Germinal center (tissue), 1 donor: ENCODE data around the gene GET4.
"Not testable (repeated sequence)": the region's sequence is repeated elsewhere in the genome, so short reads cannot be mapped to it uniquely, and the experiment has no call there.

Experiments
- DNase-seq: peaks from one replicate; pipeline ENCODE4 v3.0.0; 2012; ENCODE audit warnings: mixed read lengths, low spot score

Gene GET4

DNA sequence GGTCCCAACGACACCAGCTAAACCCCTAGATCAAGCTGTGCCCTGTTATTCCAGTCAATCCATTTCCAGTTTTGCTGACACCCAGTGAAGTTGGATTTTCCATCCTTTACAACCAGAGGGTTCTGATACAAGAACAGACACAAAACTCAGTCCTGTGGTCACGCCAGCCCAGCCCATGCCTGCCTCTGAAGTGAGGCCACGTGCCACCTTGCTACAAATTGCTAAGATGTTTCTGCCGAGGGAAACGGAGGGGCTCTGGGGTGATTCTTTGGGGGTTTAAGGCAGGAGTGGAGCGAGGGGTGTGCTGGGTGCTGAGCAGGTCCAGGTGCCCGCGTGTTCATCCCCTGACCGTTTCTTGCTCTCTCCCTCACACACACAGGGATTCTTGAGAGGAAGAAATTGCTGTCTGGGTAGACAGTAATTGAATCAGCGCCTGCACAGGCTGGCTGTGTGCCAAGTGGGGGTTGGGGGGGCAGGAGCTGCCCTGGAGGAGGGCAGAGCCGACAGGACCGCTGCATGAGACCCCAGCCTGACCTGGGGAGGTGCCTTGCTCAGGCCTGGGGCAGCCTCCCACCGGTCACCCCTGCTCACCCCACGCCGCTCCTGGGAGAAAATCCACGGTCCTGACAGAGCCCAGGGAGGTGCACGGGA, 40.1 kb downstream of the GET4 start:
- no peak for DNase-seq

DNA sequence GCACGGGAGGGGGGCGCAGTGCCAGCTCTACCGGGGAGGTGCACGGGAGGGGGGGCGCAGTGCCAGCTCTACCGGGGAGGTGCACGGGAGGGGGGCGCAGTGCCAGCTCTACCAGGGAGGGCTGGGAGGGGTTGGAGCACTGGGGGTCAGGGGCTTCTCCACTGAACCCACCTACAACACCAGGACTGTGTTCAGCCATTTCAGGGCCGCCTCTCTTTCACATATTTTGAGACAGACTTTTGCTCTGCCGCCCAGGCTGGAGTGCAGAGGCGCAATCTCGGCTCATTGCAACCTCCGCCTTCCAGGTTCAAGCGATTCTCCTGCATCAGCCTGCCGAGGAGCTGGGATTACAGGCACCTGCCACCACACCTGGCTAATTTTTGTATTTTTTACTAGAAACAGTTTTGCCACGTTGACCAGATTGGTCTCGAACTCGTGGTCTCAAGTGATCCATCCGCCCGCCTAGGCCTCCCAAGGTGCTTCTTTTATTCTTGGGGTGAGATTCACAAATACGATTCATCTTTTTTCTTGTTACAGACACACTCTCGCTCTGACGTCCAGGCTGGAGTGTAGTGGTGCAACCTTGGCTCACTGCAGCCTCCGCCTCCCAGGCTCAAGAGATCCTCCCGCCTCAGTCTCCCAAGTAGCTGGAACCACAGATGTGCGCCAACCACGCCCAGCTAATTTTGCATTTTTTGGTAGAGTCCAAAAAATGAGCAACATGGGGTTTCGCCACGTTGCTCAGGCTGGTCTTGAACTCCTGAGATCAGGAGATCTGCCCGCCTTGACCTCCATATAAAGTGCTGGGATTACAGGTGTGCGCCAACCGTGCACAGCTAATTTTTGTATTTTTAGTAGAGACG, 41.1 kb downstream of the GET4 start:
- no peak for DNase-seq

DNA sequence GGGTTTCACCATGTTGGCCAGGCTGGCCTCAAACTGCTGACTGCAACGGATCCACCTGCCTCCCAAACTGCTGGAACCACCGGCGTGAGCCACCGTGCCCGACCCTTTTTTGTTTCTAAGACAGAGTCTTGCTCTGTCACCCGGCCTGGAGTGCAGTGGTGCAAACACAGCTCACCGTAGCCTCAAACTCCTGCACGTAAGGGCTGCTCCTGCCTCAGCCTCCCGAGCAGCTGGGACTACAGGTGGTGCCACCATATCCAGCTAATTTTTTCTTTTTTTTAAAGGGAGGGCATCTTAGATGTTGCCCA, 41.7 kb downstream of the GET4 start:
- no peak for DNase-seq

DNA sequence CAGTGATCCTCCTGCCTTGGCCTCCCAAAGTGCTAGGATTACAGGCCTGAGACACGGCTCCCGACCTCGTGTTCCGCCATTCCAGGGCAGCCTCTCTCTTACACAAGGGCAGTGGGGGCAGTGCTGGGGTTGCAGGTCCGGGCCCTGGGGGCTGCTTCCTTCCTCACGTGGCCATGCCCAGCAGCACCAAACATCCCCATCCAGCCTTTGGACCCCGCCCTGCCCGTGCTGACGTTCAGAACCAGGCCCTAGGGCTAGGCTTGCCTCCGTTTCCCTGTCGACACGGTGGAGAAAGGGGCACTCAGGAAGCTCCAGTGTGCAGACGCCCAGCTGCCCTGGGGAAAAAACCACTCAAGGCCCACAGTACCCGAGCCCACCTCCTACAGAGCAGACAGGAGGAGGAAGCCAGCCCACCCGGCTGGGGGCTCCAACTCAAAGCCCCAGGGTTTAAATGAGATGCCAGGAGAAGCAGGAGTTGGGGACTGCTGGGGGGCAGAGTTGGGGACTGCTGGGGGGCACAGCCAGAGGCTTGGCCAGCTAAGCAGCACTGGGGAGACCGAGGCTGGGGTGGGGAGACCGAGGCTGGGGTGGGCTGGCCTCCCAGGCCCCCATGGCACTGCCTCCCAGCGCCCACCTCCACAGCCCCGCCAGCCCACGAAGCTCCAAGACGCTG, 42.2 kb downstream of the GET4 start:
- no peak for DNase-seq

DNA sequence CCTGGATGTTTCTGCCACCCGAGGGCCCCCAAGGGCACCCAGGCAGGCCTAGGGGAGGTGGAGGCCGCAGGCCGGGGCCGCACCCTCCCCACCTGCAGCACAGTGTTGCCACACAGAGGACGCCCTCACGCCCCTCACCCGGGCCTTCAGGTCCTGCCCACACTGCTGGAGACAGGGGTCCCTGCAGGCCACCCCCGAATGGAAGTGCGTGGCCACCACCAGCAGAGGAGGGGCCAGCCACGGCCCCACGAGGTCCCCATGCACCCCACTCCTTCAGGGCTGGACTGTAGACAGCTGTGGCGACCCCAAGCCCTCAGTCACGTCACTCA, 42.7 kb downstream of the GET4 start:
- DNase-seq: no peak

DNA sequence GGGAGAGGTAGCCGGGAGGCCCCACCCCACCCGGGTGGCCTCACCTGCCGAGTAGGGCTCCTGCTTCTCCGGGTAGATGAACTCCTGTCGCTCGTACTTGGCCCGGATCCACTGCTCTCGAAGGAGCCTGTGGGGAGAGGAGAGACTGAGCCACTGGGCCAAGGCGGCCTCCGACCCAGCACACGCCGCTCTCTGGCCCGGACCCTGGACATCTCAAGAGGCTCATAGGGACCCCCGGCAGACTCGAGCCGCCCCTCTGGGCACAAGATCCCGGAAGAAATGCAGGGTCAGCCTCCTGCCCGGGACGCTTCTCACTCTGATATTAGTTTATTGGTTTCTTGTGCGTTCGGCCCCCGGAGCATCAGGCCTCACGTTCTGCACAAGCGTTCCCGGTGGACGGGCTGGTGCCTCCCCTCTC, 43.6 kb downstream of the GET4 start:
- DNase-seq: no peak

DNA sequence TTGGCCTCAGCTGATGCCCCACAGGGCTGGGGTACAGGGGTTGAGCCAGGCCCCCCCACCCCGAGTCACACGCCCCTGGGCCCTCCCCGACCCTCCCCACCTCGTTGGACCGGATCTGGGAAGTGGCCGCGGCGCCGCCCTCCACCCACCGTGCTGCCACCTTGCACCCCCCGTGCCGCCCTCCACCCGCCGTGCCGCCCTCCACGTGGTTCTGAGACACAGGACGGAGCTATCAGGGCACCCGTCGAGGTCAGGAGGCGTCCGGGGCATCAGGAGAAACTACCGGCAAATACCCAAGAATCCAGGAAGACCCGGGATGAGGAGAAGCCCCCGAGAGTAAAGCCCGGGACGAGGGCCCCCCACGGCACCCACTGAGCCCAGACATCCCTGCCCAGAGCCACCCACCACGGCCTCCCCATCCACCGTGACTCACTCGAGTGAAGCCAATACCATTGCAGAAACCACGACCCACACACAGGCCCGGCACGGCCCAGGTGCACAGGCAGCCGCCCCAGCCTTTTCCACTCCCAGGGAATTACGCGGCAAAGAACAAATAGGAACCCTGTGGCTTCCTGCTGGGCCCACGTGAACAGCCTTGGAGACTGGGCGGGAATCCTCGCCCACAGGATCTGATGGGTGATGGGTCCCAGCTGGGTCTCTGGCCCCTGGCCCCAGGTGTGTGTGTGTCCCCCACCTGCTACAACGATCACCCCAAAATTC, 44.2 kb downstream of the GET4 start:
- DNase-seq: no peak

DNA sequence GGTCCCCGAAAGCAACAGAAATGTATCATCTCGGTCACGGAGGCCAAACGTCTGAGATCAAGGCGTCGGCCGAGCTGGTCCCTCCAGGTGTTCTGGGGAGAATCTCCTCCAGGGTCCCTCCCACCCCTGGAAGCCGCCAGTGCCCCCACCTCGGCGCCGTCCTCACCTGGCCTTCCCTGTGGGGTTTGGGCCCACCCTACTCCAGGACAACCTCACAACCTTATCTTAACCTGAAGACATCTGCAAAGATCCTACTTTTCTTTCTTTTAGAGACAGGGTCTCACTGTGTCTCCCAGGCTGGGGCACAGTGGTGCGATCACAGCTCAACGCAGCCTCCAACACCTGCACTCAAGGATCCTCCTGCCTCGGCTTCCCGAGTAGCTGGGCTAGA, 44.7 kb downstream of the GET4 start:
- DNase-seq: no peak

DNA sequence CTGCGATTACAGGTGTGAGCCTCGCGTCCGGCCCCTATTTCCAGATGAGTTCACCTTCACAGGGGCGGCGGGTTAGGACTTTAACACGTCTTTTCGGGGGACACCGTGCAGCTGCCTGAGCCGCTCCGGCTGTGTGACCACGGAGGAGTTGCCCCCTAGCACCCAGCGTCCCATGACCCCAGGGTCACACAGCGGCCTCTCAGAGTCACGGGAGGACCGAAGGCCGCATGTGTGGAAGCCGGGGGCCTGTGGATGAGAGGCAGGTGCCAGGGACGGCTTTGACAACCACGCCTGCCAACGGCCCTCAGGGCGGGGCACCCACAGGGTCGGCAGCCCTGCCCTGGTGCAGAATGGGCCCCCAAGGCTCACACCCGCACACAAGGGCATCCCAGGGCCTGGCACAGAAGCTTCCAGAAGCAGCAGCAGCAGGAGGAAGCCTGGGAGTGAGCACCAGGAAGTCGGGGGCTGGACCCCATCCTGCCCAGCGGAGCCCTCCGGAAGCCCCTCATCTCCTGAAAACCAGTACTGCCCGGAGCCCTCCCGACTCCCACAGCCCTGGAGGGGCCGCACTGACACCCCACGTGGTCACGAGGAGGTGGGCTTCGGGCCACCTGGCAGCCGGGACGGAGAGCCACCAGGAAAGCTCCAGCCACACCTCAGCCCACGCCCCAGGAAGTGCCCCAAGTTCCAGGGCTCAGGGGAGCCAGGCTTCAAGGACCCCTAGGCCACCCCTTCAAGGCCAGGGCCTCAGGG, 45.4 kb downstream of the GET4 start:
- DNase-seq: no peak

DNA sequence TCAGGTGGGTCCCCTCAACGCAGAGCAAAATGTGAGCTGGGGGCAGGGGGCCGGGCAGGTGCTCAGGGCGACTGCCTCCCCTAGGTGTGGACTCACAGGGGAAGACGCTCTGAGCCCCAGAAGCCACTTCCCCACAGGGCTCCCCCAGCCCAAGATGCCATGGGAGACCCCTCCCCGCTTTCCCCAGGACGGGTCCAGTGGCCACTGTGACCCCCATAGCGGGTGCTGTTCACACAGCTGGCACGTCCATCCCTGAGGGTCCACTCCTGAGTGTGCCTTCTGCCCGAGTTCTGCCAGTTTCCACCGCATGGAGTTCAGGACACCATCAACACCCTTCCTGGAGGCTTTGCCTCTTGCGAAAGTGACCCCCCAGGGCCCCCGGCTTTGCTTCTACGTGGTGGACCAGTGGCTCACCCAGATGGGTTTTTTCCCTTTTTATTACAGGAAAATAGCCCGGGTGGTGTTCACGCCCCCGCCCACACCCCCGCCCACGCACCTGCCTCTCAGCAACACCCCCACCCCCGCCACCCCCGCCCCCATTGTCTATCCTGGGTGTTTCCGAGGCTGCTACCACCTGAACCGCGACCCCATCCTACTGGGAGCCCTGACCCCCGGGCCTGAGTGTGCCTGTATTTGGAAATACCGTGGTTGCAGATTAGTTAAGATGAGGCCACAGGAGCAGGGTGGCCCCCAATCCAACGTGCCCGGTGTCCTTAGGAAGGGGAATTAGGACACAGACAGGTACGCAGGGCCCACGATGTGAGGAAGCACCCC, 46.2 kb downstream of the GET4 start:
- DNase-seq: no peak

DNA sequence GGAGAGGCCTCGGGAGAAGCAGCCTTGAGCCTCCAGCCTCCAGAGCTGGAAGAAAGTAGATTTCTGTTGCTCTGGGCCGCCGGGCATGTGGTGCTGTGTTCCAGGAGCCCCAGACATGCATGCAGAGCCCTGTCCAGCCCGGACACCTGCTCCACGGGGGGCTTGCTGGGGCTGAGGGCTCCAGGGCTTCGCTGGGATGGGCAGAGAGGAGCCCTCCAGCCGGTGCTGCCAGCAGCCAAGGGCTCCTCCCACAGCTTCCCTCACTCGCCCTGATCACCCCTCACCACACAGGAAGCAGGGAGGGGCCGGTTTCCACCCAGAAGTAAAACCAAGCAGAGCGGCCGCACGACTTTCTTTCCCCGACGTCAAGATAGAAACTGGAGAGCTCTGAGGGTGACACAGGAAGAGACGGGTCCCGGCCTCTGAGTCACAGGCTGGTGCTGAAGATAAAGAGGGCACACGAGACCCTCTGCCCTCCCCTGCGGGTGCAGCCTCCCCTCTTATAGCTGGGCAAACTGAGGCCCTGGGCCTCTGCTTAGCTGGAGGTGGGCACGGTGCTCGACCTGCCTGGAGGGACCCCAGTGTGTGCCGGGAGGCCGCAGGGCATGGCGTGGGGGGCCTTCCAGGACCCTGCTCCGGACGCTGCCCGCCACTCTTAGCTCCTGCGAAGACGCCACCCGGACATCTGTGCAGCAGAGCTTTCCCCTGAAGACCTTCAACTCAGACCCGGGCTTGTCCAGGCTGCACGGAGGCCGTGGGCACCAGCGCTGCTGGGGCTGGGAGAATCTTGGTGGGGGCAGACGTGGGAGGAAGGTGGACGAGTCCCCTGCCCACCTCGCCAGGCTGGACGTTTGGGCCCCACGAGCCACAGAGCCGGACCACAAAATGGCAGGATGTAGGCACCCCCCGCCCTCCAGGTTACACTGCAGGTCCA, 47.0 kb downstream of the GET4 start:
- DNase-seq: peak; percentile 81

DNA sequence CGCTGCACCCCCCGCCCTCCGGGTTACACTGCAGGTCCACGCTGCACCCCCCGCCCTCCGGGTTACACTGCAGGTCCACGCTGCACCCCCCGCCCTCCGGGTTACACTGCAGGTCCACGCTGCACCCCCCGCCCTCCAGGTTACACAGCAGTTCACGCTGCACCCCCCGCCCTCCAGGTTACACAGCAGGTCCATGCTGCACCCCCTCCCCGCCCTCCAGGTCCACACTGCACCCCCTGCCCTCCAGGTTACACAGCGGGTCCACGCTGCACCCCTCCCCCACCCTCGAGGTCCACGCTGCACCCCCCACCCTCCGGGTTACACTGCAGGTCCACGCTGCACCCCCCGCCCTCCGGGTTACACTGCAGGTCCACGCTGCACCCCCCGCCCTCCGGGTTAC, 47.7 kb downstream of the GET4 start:
- DNase-seq: not testable (repeated sequence)

DNA sequence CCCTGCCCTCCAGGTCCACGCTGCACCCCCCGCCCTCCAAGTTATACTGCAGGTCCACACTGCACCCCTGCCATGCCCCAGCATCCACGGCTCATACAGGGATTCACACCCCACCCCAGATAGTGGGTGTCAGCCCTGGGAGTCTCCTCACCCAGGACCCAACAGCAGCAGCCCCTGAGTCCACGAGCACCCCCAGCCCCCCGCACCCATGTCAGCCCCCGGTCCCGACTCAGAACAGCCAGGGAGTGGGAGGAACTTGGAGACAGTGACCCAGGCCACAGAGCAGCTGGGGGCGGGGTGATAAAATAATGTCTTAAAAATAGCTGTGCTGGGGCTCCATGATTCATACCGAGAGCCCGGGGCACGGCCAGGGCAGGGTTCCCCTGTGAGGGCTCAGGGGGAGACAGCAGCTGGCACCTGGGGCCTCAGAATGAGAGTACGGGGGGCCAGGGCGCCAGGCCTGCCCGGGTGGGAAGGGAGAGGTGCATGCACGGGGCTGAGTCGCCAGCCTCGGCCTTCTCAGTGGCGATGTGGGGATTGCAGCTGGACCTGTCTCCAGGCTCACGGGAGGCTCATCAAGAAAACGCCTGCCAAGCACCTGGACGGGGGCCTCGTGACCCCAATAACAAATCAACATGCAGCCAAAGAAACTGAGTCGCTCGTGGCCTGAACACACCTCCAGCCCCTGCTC, 48.3 kb downstream of the GET4 start:
- DNase-seq: no peak

DNA sequence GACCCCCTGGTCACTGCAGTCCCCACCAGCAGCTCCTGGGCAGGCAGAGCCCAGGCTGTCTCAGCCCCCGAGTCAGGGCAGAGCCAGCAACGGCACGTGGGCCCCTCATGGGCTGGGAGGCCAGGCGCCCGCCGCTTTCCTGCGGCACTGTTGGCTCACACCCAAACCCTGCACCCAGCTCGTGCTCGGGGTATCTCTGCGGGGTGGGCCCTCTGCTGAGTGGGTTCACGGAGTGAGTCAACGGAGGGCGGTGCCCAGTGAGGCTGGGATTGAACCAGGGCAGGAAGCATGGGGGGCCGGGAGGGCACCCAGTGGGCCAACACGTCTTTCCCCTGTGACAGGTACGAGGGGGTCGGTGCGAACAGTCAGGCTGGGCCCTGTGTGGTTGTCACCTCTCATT, 49.2 kb downstream of the GET4 start:
- DNase-seq: no peak

DNA sequence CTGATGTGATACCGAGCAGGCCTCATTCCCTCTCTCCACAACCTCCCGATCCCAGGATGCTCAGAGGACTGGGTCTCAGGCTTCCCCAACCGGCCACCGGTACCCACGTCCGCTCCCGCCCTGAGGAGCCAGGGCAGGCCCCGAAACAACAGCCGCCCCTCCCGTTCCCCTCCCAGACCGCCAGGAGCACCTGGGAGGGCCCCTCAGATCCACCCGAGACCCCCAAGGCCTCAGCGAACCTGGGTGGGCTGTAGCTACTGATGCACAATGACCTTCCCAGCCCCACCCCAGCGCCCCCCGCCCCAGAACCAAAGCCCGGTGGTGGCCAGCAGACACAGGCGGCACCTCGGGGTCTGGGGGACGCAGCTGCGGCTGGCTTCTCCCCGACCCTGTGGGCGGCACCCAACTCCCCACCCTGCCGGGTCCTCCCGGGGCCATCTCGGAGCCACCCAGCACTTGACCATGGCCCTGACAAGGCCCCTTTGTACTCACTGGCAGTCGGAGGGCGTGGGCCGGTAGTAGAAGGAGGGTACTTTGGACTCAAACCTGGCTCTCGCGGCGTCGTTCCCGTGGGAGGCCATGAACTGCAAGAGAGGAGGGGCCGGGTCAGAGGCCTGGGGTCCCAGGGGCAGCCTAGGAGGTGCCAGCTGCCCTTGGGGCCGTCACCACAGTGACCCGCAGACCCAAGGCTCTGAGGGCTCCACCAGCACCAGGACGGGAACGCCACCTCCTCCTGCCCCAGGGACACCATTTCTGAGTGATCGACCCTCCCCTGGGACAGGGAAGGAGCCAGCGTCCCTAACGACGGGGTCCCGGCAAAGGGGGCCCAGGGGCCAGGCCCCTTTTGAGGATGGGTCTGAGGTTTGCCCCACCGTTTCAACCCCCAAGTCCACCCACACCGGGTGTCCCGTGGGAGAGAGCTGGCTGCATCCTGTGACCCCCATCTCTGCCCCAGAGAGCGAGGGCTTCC, 50.0 kb downstream of the GET4 start:
- DNase-seq: no peak

DNA sequence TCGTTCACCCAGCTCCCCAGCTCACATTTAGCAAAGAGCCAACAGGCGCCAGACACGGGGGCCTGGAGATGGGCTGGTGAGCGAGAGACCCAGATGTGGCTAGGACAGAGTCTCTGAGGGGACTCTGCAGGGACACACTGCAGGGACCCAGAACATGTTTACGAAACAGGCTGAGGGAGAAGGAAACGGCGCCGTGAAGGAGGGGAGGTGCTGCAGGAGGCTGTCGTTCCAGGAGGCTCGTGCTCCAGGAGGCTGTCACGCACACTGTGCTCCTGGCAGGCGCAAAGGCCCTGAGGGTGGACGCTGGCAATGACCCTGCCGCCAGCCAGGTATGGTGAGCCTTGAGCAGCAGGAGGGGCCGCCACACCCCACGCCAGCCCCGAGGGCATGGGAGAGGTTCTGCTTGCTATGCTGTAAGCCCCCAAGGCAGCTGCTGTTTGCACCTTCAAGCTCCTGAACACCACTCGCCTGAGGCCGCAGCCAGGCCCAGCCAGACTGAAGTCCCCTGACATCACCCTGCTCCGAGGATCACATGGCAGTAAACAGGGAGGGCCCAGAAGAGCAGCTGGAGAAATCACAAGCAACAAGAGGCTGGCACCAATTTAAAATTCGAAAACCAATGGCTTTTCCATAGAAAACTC, 50.8 kb downstream of the GET4 start:
- DNase-seq: no peak

DNA sequence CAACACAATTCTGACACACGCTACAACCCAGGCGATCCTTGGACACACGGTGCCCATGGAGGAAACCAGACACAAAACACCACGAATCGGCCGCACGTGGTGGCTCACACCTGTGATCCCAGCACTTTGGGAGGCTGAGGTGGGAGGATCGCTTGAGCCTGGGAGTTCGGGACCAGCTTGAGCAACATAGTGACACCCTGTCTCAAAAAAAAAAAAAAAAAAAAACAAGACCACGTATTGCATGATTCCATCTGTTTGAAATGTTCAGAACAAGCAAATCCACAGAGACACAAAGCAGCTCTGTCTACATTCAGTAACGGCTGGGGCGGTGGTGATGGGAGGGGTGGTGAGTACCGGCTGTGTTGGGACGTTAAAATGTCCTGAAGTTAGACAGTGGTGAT, 53.0 kb downstream of the GET4 start:
- no peak for DNase-seq
